ENCODE data around the gene NXPH1. TPM values are rescaled to one million over a fixed set of nuclear protein-coding genes. Genes with fewer than 3 reads are reported as not detected.

NXPH1 gene
- total RNA-seq, 1 donor from 2014 or later, result not detected

DNA sequence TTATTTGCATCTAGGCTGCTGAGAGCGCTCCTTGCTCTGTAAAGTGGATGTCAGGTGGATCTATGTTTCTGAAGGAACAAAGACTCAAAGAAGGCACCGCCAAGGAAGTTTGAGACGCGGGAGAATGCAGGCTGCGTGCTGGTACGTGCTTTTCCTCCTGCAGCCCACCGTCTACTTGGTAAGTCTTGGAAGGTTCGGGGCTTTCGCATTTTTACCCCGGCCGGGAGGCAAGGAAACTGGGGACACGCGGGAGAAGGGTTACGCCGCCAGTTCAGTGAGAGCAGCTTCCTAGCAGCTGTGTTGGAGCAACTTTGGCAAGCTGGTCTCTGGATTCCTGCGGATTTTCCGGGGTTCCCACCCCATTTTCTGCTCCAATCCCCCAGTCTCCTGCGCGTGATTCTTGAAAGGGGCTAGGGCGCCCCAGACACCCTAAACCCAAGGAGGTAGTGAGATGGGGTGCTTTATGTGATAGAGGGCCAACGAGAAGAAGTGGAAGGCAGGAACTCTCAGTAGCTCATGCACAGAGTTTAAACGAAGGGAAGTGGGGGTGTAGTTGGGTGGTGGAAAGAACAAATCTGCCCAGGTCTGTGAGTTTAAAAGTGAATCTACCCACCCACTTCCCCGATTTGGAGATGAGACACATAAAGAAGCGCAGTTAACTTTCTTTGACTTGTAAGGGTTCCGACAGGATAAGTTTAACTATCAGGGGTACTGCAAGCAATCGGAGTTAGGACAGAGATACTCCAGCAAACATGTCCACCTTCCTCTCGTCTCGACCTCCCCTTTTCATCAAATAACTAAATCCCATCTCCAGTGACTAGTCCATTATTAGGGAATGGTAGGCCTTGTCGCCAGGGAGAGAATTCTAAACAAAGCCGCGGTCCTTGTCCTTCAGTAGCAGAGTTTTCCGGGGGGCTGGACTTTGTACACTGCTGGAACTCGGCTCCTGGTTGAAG is 2.5 kb downstream of the NXPH1 start:
- Histone ChIP-seq H3K36me3 (ENCODE audit: control insufficient read depth in 3 of 3, insufficient read depth in 3 of 3, low read length in 3 of 3) (no peaks in the 10 kb centered on the region), H3K4me1 (ENCODE audit: control insufficient read depth in 3 of 3, insufficient read depth in 3 of 3, low read length in 3 of 3) (peaks cover 0 to 2% (median 0%) of the 10 kb centered on the region in 3 donors), H3K4me3 (ENCODE audit: low read length in 3 of 3) (no peak overlapping the region), H3K9ac (ENCODE audit: low read depth in 1 of 3, low read length in 3 of 3) (no peak overlapping the region), H3K27me3 (ENCODE audit: control insufficient read depth in 3 of 3, insufficient read depth in 3 of 3, low read length in 3 of 3) (peaks cover 64 to 76% (median 64%) of the 10 kb centered on the region in 3 donors), H3K27ac (ENCODE audit: low read depth, low read length) (no peak overlapping the region), H3K9me3 (ENCODE audit: control insufficient read depth in 3 of 3, low read length in 3 of 3) (no peaks in the 10 kb centered on the region)

DNA sequence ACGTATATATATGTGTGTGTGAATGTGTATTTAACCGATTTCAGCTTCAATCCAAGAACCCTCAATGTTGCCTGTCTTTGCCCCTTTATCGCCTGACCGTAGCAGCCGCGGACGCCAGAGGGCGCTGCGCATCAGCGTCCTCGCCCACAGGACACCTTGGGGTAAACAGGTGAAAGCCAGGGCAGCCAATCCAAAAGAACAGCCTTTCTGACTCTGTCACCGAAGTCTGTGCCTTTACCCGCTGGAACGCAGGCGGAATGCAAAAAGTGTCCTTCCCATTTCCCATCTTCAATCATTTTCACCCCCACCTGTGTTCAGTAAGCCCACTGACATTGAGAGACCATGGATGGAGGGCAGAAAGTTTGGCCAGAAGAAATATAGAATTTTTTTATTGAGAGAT is 3.6 kb downstream of the NXPH1 start:
- Histone ChIP-seq H3K27ac (ENCODE audit: low read depth, low read length) (no peak overlapping the region), H3K36me3 (ENCODE audit: control insufficient read depth in 3 of 3, insufficient read depth in 3 of 3, low read length in 3 of 3) (no peaks in the 10 kb centered on the region), H3K4me3 (ENCODE audit: low read length in 3 of 3) (no peak overlapping the region), H3K27me3 (ENCODE audit: control insufficient read depth in 3 of 3, insufficient read depth in 3 of 3, low read length in 3 of 3) (peaks cover 72 to 85% (median 73%) of the 10 kb centered on the region in 3 donors), H3K9me3 (ENCODE audit: control insufficient read depth in 3 of 3, low read length in 3 of 3) (no peaks in the 10 kb centered on the region), H3K4me1 (ENCODE audit: control insufficient read depth in 3 of 3, insufficient read depth in 3 of 3, low read length in 3 of 3) (peaks cover 0 to 2% (median 0%) of the 10 kb centered on the region in 3 donors), H3K9ac (ENCODE audit: low read depth in 1 of 3, low read length in 3 of 3) (no peak overlapping the region)

DNA sequence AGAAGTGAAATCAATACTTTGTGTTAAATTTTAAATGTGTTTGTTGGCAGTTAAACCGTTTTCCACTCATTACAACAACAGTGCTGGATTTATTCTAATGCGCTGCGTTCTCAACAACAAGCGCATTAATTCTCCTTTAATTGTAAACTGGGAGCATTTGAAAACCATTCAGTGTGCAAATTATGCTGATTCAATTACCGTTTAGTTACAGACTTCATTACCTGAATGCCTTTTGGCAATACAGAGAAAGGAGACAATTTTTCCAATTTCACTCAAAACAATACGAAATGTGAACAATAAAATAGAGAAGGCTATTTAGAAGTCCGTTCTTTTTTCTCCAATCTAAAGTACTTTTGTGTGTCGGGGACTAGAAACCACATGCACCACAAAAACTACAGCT is 4.2 kb downstream of the NXPH1 start:
- Histone ChIP-seq H3K9ac (ENCODE audit: low read depth in 1 of 3, low read length in 3 of 3) (no peak overlapping the region), H3K4me3 (ENCODE audit: low read length in 3 of 3) (no peak overlapping the region), H3K27me3 (ENCODE audit: control insufficient read depth in 3 of 3, insufficient read depth in 3 of 3, low read length in 3 of 3) (peaks cover 75 to 86% (median 76%) of the 10 kb centered on the region in 3 donors), H3K36me3 (ENCODE audit: control insufficient read depth in 3 of 3, insufficient read depth in 3 of 3, low read length in 3 of 3) (no peaks in the 10 kb centered on the region), H3K27ac (ENCODE audit: low read depth, low read length) (no peak overlapping the region), H3K4me1 (ENCODE audit: control insufficient read depth in 3 of 3, insufficient read depth in 3 of 3, low read length in 3 of 3) (peaks cover 0 to 2% (median 0%) of the 10 kb centered on the region in 3 donors), H3K9me3 (ENCODE audit: control insufficient read depth in 3 of 3, low read length in 3 of 3) (no peaks in the 10 kb centered on the region)

DNA sequence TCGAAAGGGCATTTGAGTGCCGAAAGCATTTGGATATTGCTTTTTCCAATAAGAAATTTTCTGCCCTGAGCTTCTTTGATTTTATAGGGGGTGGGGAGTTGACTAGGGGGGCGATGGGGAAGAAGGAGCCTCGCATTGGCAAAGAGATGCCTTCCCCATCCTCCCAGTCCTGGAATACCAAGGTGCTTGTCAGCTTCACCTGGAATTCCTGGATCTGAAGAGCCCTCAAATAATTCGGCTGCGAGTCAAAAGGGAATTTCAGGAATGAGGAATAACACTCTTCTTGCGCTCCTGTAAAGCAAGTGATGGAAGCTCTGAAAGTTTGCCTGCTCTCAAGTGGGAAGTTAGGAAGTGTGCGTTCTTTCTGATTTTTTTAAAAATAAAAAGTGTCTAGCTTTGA is 7.3 kb downstream of the NXPH1 start:
- no peak overlapping the region for H3K27ac ChIP-seq (ENCODE audit: low read depth, low read length)
- peaks cover 0 to 2% (median 0%) of the 10 kb centered on the region in 3 donors for H3K4me1 ChIP-seq (ENCODE audit: control insufficient read depth in 3 of 3, insufficient read depth in 3 of 3, low read length in 3 of 3)
- no peak overlapping the region for H3K9ac ChIP-seq (ENCODE audit: low read depth in 1 of 3, low read length in 3 of 3)
- no peak overlapping the region for H3K4me3 ChIP-seq (ENCODE audit: low read length in 3 of 3)
- H3K9me3 ChIP-seq (ENCODE audit: control insufficient read depth in 3 of 3, low read length in 3 of 3), result no peaks in the 10 kb centered on the region
- H3K27me3 ChIP-seq (ENCODE audit: control insufficient read depth in 3 of 3, insufficient read depth in 3 of 3, low read length in 3 of 3), result peaks cover 66 to 76% (median 74%) of the 10 kb centered on the region in 3 donors
- H3K36me3 ChIP-seq (ENCODE audit: control insufficient read depth in 3 of 3, insufficient read depth in 3 of 3, low read length in 3 of 3), result no peaks in the 10 kb centered on the region

DNA sequence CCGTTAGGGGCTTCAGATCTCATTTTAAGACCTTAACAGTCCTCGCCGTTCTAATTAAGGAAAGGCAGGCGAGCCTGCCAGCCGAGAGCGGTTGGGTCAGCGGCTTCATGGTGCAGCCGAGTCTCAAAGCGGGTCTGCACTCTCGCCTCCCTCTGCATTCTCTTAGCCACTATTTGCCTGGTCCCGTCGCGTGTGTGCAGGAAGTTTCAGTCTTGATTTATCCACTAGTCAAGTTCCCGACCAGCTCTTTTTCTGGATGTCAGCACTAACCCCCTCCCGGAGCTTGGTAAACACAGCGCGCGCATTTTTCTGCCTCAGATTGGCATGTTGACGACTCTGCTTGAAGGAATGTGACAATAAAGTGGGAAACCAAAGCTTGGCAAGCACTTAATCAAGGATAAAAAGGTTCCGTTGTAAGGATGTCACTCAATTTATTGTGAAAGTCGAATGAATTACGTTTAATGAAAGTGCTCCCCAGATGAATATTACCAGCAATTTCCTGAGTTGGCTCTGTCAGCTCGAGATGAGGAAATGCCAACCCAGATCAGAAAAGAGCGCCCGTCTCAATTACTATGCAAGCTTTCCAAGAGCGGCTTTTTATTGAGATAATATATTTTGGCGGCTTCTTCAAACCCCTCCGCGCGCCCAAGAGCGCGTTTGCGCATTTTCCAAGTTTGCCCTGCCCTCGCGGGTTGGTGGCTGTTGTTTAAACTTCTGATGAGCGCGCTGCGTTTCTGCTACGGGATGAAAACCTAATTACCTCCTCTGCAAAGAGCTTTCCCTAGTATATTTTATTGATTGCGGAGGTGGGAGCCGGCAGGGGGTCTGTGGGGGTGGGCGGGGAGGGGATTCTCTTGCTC is 7.9 kb downstream of the NXPH1 start:
- Histone ChIP-seq H3K9me3 (ENCODE audit: control insufficient read depth in 3 of 3, low read length in 3 of 3) (no peaks in the 10 kb centered on the region), H3K9ac (ENCODE audit: low read depth in 1 of 3, low read length in 3 of 3) (no peak overlapping the region), H3K36me3 (ENCODE audit: control insufficient read depth in 3 of 3, insufficient read depth in 3 of 3, low read length in 3 of 3) (no peaks in the 10 kb centered on the region), H3K27me3 (ENCODE audit: control insufficient read depth in 3 of 3, insufficient read depth in 3 of 3, low read length in 3 of 3) (peaks cover 60 to 69% (median 69%) of the 10 kb centered on the region in 3 donors), H3K4me1 (ENCODE audit: control insufficient read depth in 3 of 3, insufficient read depth in 3 of 3, low read length in 3 of 3) (peaks cover 0 to 2% (median 0%) of the 10 kb centered on the region in 3 donors), H3K4me3 (ENCODE audit: low read length in 3 of 3) (no peak overlapping the region), H3K27ac (ENCODE audit: low read depth, low read length) (no peak overlapping the region)

DNA sequence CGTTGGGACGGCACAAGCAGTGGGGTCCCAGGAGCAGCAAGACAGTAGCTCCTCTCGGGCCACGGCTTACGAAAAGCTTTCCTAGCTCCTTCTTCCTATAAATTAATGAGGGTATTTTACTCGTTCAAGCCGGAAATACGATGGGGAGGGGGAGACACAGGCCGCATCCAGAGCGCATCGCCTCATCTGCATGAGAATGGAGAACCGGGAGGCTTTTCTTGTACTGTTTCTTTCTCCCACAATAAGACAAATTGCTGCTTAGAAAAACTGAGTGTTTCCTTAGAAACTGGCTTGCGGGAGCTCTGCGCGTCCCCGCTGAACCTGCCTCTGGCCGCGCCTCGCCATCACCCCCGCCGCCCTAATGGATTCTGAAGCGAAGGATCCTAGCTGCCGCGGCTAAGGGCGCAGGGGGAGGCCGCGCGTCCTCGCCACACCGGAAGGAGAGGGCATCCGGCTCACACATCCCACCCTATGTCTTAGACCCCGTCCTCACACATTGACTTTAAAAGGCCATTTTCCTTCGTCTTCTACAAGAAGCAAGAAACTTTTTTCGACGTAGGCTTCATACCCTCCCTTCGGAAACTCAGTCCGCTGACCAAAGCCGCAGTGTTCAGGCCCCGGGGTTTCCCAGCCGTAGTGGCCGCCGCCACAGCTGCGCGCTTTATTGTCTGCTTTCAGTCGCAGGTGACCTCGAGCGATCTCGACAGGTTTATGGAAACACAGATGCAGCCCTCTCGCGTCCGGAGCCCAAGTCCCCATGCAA is 8.8 kb downstream of the NXPH1 start:
- H3K27ac ChIP-seq (ENCODE audit: low read depth, low read length), result no peak overlapping the region
- no peak overlapping the region for H3K4me3 ChIP-seq (ENCODE audit: low read length in 3 of 3)
- no peak overlapping the region for H3K9ac ChIP-seq (ENCODE audit: low read depth in 1 of 3, low read length in 3 of 3)
- no peaks in the 10 kb centered on the region for H3K36me3 ChIP-seq (ENCODE audit: control insufficient read depth in 3 of 3, insufficient read depth in 3 of 3, low read length in 3 of 3)
- no peaks in the 10 kb centered on the region for H3K9me3 ChIP-seq (ENCODE audit: control insufficient read depth in 3 of 3, low read length in 3 of 3)
- peaks cover 51 to 62% (median 60%) of the 10 kb centered on the region in 3 donors for H3K27me3 ChIP-seq (ENCODE audit: control insufficient read depth in 3 of 3, insufficient read depth in 3 of 3, low read length in 3 of 3)
- peaks cover 0 to 2% (median 0%) of the 10 kb centered on the region in 3 donors for H3K4me1 ChIP-seq (ENCODE audit: control insufficient read depth in 3 of 3, insufficient read depth in 3 of 3, low read length in 3 of 3)

DNA sequence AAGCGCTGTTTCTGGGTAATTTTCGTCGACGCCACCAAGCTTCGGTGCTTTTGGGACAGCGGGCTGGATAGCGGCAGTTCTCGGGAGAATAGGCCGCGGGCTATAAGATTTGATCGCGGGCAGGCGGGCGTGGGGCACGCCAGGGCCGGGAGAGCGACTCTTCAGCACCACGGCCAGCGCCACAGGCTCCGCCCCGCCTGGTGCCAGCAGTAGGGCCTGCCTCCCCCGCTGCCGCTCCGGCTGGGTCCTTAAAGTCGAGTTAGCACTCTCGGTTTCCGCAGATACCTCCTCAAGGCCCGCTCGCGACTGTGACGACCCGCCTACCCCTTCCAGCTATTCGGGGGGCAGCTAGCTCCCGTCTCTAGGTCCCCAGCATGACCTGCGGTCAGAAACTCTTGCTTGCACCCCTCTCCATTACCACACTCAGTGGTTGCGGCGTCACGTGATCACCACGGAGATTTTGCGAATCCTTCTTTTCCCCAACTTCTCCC is 9.4 kb downstream of the NXPH1 start:
- Histone ChIP-seq H3K27me3 (ENCODE audit: control insufficient read depth in 3 of 3, insufficient read depth in 3 of 3, low read length in 3 of 3) (peaks cover 46 to 59% (median 59%) of the 10 kb centered on the region in 3 donors), H3K9ac (ENCODE audit: low read depth in 1 of 3, low read length in 3 of 3) (no peak overlapping the region), H3K4me3 (ENCODE audit: low read length in 3 of 3) (no peak overlapping the region), H3K9me3 (ENCODE audit: control insufficient read depth in 3 of 3, low read length in 3 of 3) (no peaks in the 10 kb centered on the region), H3K36me3 (ENCODE audit: control insufficient read depth in 3 of 3, insufficient read depth in 3 of 3, low read length in 3 of 3) (no peaks in the 10 kb centered on the region), H3K27ac (ENCODE audit: low read depth, low read length) (no peak overlapping the region), H3K4me1 (ENCODE audit: control insufficient read depth in 3 of 3, insufficient read depth in 3 of 3, low read length in 3 of 3) (peaks cover 0 to 2% (median 0%) of the 10 kb centered on the region in 3 donors)

DNA sequence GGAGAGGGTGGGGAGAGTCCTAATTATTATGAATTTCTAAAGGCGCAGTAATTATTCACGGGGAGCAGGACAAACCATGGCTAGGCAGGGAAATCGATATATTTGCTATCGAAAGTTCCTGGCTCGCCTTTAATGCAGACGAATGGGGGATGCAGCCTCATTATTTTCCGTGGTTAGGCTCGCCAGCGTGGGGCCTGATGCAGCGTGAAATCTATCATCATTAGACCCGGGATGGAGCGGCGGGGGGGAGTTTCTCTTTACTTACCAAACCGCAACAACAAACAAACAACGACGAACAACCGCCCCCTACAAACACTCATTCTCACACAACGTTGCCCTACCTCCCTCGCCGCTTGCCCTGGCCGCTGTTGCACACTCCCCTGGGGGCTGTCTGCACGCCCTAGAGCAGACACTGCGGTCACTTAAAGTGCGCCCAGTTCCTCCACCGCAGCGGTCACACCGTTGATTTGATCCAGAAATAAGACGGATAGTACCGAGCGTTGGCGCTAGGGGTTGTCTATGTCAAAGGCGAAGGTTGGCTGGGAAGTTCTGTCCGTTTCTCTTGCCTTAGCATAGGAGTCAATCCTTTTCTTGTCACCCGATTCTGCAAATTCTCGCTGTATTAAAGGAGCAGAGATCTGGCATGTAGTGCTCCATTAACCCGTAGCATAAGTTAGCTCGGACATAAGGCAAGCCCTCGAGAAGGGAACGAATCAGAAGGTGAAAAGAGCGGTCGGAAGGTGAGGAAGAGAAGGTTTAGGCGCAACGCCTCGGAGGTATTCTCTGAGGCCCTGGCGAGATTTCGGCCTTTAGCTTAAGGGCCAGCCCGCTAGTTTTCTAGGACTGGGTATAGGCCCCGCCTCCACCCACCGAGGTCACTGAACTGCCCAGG is 10.4 kb downstream of the NXPH1 start:
- Histone ChIP-seq H3K9ac (ENCODE audit: low read depth in 1 of 3, low read length in 3 of 3) (no peak overlapping the region), H3K4me1 (ENCODE audit: control insufficient read depth in 3 of 3, insufficient read depth in 3 of 3, low read length in 3 of 3) (peaks cover 0 to 2% (median 0%) of the 10 kb centered on the region in 3 donors), H3K27ac (ENCODE audit: low read depth, low read length) (no peak overlapping the region), H3K4me3 (ENCODE audit: low read length in 3 of 3) (peak overlapping the region in 1 of 3 donors; percentile 35), H3K27me3 (ENCODE audit: control insufficient read depth in 3 of 3, insufficient read depth in 3 of 3, low read length in 3 of 3) (peaks cover 46 to 58% (median 54%) of the 10 kb centered on the region in 3 donors), H3K9me3 (ENCODE audit: control insufficient read depth in 3 of 3, low read length in 3 of 3) (no peaks in the 10 kb centered on the region), H3K36me3 (ENCODE audit: control insufficient read depth in 3 of 3, insufficient read depth in 3 of 3, low read length in 3 of 3) (no peaks in the 10 kb centered on the region)

DNA sequence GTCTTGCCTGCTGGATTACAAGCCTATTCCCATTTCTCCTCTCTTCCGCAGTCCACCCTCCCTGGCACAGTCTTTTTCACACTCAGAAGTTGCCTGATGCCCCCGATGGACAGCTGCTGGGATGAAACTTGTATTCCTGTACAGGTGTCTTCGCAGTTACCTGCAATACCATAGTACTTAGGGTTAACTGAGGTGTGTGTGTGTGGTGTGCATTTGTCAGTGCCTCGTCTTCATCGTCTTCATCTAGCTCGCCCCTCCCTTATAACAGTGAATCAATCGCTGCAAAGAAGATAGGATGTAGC is 11.0 kb downstream of the NXPH1 start:
- Histone ChIP-seq H3K4me1 (ENCODE audit: control insufficient read depth in 3 of 3, insufficient read depth in 3 of 3, low read length in 3 of 3) (peaks cover 0 to 2% (median 0%) of the 10 kb centered on the region in 3 donors), H3K27ac (ENCODE audit: low read depth, low read length) (no peak overlapping the region), H3K9me3 (ENCODE audit: control insufficient read depth in 3 of 3, low read length in 3 of 3) (no peaks in the 10 kb centered on the region), H3K9ac (ENCODE audit: low read depth in 1 of 3, low read length in 3 of 3) (no peak overlapping the region), H3K36me3 (ENCODE audit: control insufficient read depth in 3 of 3, insufficient read depth in 3 of 3, low read length in 3 of 3) (no peaks in the 10 kb centered on the region), H3K27me3 (ENCODE audit: control insufficient read depth in 3 of 3, insufficient read depth in 3 of 3, low read length in 3 of 3) (peaks cover 42 to 52% (median 48%) of the 10 kb centered on the region in 3 donors), H3K4me3 (ENCODE audit: low read length in 3 of 3) (no peak overlapping the region)
